NB4 (cell line): ENCODE measurements around the gene IQGAP3.

ENCODE experiments used
- CTCF ChIP-seq: IDR thresholded peaks from one replicate; pipeline ENCODE4 v1.5.1; 2012; ENCODE audit warnings: low read depth, low read length
- MYC ChIP-seq: IDR thresholded peaks from 2 replicates; pipeline ENCODE4 v1.6.1; 2011; ENCODE audit warnings: low read depth, low read length
- POLR2A ChIP-seq: IDR thresholded peaks from 2 replicates; pipeline ENCODE4 v1.6.1; 2011; ENCODE audit warnings: mild to moderate bottlenecking; ENCODE audit not compliant: insufficient read length; ENCODE audit errors: extremely low read depth
- TF ChIP-seq, protein P1 (sequence below): IDR thresholded peaks from 2 replicates; pipeline ENCODE4 v1.6.1; 2011; ENCODE audit warnings: low read depth, low read length

- no peak for TF ChIP-seq CTCF
- TF ChIP-seq, protein P1, sequence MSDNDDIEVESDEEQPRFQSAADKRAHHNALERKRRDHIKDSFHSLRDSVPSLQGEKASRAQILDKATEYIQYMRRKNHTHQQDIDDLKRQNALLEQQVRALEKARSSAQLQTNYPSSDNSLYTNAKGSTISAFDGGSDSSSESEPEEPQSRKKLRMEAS: no peak
- TF ChIP-seq MYC: no peak
- no peak for TF ChIP-seq POLR2A
Measured at GRCh38 chr1:156513185-156513584, 59.2 kb downstream of the IQGAP3 start.
